ENCODE measurements around the gene EPHB1. TPM values are rescaled to one million over a fixed set of nuclear protein-coding genes. Genes with fewer than 3 reads are reported as not detected.

The EPHB1 gene
- polyA plus RNA-seq, 1 of the 3 experiments (the other 2 are of a cell fraction) = 1.2 TPM

DNA sequence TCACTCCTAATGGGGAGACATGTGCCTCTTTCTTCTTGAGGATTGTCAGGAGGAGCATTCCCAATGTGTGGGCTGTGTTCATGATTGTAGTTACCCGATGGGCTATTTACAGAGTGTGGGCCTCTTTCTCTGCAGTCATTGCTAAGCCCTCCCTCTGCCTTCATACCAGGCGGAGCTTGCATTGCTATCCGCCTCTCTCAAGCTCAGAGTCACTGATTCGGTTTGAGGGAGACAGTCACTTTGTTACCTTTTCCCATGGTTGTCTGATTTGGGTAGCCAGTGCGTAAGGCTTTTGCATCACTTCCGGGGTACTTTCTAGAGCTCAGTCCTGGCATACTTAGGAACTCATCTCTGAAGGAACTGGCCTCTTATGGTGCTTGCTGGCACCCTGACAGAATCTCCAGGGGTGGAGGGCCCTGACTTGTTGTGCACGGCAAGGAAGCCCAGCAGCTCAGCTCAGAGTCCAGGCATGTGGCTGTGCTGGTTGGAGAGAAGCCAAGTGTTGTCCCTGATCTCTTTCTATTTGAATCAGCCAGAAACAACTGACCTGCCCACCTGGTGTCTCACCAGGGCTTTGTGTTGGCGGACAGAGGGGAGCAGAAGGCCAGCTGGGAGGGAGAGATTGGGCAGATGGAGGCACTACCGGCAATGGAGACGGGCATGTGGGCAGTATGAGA, 79.8 kb downstream of the EPHB1 start (continued):
- TF ChIP-seq RCOR1 (IDR thresholded peaks at IDR 0.05; ENCODE audit: low read length) (no peak), PBX3 (IDR thresholded peaks at IDR 0.05) (no peak), CHD2 (IDR thresholded peaks at IDR 0.05; ENCODE audit: low read length, partially characterized antibody) (no peak), TCF12 (IDR thresholded peaks at IDR 0.05) (no peak), SMC3 (IDR thresholded peaks at IDR 0.05; ENCODE audit: low read depth, low read length) (no peak), TEAD4 (IDR thresholded peaks at IDR 0.05; ENCODE audit: borderline replicate concordance, insufficient read depth) (no peak)

GRCh38 chr3:134876836-134877235, 81.8 kb downstream of the EPHB1 start:
- H4K20me1 ChIP-seq (ENCODE audit: insufficient read depth) = no peaks in the 10 kb centered on the region
- no peaks in the 10 kb centered on the region for H3F3A ChIP-seq (replicated peaks; ENCODE audit: insufficient read depth)
- ChIA-PET POLR2A (no interaction called here), CTCF (interaction anchor here (1.2 kb wide), 1 partner anchor 276 kb away, joined by 3 read pairs; no protein-coding TSS in a partner anchor)
- no peak overlapping the region for H2AFZ ChIP-seq (ENCODE audit: low read depth)
- TF ChIP-seq FOXJ3 (CRISPR knock-in tag; IDR thresholded peaks at IDR 0.05) = no peak
- no peak for TF ChIP-seq FOXM1 (IDR thresholded peaks at IDR 0.05; ENCODE audit: low read depth)
- no peak for TF ChIP-seq SIN3A (IDR thresholded peaks at IDR 0.05; ENCODE audit: borderline replicate concordance, low read depth, low read length)
- TF ChIP-seq GABPA (IDR thresholded peaks at IDR 0.05; ENCODE audit: low read depth) = no peak
- TF ChIP-seq, protein P1, sequence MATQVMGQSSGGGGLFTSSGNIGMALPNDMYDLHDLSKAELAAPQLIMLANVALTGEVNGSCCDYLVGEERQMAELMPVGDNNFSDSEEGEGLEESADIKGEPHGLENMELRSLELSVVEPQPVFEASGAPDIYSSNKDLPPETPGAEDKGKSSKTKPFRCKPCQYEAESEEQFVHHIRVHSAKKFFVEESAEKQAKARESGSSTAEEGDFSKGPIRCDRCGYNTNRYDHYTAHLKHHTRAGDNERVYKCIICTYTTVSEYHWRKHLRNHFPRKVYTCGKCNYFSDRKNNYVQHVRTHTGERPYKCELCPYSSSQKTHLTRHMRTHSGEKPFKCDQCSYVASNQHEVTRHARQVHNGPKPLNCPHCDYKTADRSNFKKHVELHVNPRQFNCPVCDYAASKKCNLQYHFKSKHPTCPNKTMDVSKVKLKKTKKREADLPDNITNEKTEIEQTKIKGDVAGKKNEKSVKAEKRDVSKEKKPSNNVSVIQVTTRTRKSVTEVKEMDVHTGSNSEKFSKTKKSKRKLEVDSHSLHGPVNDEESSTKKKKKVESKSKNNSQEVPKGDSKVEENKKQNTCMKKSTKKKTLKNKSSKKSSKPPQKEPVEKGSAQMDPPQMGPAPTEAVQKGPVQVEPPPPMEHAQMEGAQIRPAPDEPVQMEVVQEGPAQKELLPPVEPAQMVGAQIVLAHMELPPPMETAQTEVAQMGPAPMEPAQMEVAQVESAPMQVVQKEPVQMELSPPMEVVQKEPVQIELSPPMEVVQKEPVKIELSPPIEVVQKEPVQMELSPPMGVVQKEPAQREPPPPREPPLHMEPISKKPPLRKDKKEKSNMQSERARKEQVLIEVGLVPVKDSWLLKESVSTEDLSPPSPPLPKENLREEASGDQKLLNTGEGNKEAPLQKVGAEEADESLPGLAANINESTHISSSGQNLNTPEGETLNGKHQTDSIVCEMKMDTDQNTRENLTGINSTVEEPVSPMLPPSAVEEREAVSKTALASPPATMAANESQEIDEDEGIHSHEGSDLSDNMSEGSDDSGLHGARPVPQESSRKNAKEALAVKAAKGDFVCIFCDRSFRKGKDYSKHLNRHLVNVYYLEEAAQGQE (IDR thresholded peaks at IDR 0.05; ENCODE audit: low read depth, low read length) = no peak
- TF ChIP-seq, protein P2, sequence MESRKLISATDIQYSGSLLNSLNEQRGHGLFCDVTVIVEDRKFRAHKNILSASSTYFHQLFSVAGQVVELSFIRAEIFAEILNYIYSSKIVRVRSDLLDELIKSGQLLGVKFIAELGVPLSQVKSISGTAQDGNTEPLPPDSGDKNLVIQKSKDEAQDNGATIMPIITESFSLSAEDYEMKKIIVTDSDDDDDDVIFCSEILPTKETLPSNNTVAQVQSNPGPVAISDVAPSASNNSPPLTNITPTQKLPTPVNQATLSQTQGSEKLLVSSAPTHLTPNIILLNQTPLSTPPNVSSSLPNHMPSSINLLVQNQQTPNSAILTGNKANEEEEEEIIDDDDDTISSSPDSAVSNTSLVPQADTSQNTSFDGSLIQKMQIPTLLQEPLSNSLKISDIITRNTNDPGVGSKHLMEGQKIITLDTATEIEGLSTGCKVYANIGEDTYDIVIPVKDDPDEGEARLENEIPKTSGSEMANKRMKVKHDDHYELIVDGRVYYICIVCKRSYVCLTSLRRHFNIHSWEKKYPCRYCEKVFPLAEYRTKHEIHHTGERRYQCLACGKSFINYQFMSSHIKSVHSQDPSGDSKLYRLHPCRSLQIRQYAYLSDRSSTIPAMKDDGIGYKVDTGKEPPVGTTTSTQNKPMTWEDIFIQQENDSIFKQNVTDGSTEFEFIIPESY (IDR thresholded peaks at IDR 0.05; ENCODE audit: borderline replicate concordance, low read depth) = no peak
- no peak overlapping the region for H3K4me2 ChIP-seq
- H3K9ac ChIP-seq = no peak overlapping the region
- H3K79me2 ChIP-seq (ENCODE audit: insufficient read depth) = no peaks in the 10 kb centered on the region
- no peak overlapping the region for H3K4me3 ChIP-seq (ENCODE audit: low read depth in 2 of 2, low read length in 1 of 2)
- H3K27me3 ChIP-seq (ENCODE audit: insufficient read depth) = no peaks in the 10 kb centered on the region
- H3K36me3 ChIP-seq (replicated peaks in 1 of 2; ENCODE audit: control insufficient read depth in 1 of 2, insufficient read depth in 2 of 2, low read length in 1 of 2) = no peaks in the 10 kb centered on the region
- no peak overlapping the region for H3K27ac ChIP-seq (ENCODE audit: low read depth in 2 of 2, low read length in 1 of 2)
- no peaks in the 10 kb centered on the region; a peak in 1 of 4 replicates for H3K4me1 ChIP-seq (ENCODE audit: control insufficient read depth in 1 of 2, insufficient read depth in 2 of 2, low read depth in 1 of 2, low read length in 1 of 2)
- H3K9me2 ChIP-seq = no peaks in the 10 kb centered on the region
- 80% methylated on average over 1 of the region's 2 CpGs for WGBS (ENCODE audit: low lambda C conversion rate)
- no peak for DNase-seq
- no peaks in the 10 kb centered on the region for H3K9me3 ChIP-seq
